GM12872 (cell line): ENCODE measurements around the gene ACBD4.

Experiments used
- CTCF ChIP-seq: IDR thresholded peaks from 3 replicates; pipeline ENCODE4 v1.5.1; 2011; ENCODE audit warnings: low read depth, mild to moderate bottlenecking, low read length, moderate library complexity; ENCODE audit not compliant: insufficient read depth

The ACBD4 gene

DNA sequence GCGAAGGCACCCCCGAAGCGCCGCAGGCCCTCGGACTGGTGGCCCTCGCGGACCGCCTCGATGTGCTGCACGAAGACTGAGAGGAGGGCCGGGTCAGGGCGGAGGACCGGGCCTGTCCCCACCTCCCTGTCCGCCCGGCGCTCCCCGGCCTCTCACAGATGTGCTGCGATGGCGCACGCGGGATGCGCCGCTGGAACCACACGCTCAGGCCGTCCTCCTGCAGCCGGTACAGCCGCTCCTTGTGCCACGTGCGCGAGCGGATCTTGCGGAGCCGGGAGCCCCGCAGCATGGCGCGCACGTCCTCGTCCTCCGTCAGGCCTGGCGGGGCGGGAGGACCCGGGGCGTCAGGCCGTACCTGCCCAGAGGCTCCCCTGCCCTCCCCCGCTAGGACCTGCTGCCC lies 14.4 kb upstream of the ACBD4 start:
- TF ChIP-seq CTCF: no peak

DNA sequence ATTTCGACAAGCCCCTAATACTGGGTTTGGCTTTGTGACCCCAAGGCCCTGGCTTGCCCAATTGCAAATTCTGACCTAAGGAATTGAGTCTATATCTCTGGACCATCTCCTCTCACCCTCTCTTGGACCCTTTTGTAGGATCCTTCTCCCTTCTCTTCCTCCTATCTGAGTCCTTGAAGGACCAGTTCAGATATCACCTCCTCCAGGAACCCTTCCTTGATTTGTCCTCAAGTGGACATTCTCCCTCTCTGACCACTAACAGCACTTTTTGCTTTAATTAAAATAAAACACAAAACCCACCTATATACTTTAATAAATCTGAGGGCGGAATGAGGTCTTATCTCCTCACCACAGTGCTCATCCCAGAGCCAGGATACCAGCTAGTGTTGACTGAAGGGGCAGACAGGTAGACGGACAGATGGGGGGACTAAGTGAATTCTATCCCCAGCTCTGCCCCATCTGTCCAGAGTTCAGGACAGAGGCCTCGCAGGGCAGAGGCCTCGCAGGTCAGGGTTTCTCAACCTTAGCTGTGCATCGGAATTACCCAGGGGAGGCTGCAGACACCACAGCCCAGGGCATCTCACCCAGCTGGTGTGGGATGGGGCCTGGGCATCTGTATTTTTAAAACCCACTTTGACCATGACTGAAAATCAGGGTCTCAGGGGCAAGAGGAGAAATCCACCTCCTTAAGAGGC lies 12.3 kb upstream of the ACBD4 start:
- no peak for TF ChIP-seq CTCF

GRCh38 chr17:45123930-45124796 lies 11.3 kb upstream of the ACBD4 start:
- TF ChIP-seq CTCF: no peak

- TF ChIP-seq CTCF: no peak
Observed at GRCh38 chr17:45125509-45125908, 10.0 kb upstream of the ACBD4 start.

- TF ChIP-seq CTCF: no peak
Observed at GRCh38 chr17:45127207-45127547, 8.3 kb upstream of the ACBD4 start.

DNA sequence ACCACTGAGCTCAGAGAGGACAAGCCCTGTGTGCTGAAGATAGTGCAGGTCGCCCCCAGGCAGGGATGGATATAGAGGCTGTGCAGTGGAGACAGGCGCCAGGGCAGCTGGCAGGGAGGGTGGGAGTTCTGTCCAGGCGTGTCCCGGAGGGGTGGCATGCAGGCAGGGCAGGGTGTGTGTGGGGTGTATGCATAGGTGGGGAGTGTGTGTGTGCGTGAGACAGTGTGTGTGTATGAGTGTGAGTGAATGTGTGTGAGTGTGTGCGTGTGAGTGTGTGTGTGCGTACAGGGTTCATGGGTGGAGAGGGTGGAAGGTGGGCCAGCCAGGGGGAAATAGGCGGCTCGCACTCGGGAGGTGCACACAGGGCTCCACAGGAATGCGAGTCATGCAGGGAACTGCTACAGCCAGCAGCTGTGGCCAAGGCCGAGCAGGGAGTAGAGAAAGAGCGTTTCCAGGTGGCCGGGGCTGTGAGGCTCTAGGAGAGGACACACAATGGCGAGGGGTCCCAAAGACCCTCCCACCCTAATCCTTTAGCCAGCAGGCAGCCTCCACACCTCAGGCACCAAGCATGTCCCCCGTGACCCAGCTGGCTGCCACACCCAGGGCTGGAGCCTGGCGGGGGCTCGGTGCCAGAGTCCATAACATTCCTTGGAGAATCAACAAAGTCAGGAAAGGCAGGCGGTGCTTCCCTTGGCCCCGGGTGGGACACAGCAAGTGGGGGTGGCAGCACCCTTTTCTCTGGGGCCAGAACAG lies 7.8 kb upstream of the ACBD4 start:
- TF ChIP-seq CTCF: no peak

DNA sequence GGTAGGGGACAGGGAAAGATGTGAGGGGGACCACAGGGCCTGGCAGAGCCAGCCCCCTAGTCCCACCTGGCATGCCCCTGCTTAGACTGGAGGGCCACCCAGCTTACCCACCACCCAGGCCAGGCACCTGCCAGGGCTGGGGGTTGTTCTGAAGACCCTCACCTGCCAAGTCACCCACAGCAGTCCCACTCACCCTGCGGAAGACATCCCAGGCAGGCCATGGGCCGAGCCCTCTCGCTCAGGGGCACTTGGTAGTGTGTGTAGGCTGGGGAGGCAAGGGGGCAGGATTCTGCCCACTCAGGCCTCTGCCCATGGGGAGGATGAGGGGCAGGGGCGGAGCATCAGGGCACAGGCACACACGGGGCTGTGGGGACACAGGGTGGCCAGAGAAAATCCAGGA lies 7.2 kb upstream of the ACBD4 start:
- no peak for TF ChIP-seq CTCF
